Posterior vena cava (tissue), 2 donors: ENCODE measurements around the gene FBXO38. TPM values are rescaled to one million over a fixed set of nuclear protein-coding genes. Genes with fewer than 3 reads are reported as not detected.

Source experiments
- DNase-seq: peaks from one replicate; pipeline ENCODE4 v3.0.0-alpha.2; 2020; ENCODE audit warnings: low spot score
- intact Hi-C, 2 donors: fragments of 100-400 bp; cut with DNase I; formaldehyde crosslinking; loops; one replicate each; pipeline versions ENCODE4 v1.14.1 to v1.14.2; 2022 to 2023
- total RNA-seq, 2 donors: library from RNA; stranded (reverse); fragmentation: NEBNext Ultra II Directional; extraction: Animal tissue kit (Norgen Biotek cat#: 25700); gene quantifications; one replicate each; pipeline ENCODE4 v1.2.1, GENCODE V29; 2021
- donor health status: DM: yes; HTN: yes; CAD: no.
- donor health status: DM: yes; HTN: yes; CAD: no.

The FBXO38 gene
- total RNA-seq, 2 donors from 2014 or later: 39.4 to 39.6 TPM

GRCh38 chr5:148382961-148383360 lies 797 bp upstream of the FBXO38 start:
- intact Hi-C loops: no loop called here
- no peak for DNase-seq

GRCh38 chr5:148384380-148384737 lies 601 bp downstream of the FBXO38 start:
- intact Hi-C loops: no loop called here
- DNase-seq: no peak

- intact Hi-C loops: no loop called here
- DNase-seq: no peak
Measured at GRCh38 chr5:148385094-148385493, 1.3 kb downstream of the FBXO38 start.

GRCh38 chr5:148386041-148386440 lies 2.3 kb downstream of the FBXO38 start:
- intact Hi-C loops: no loop called here
- no peak for DNase-seq

GRCh38 chr5:148387325-148387724 lies 3.6 kb downstream of the FBXO38 start:
- no peak for DNase-seq
- intact Hi-C loops: no loop called here

GRCh38 chr5:148388696-148389095 lies 4.9 kb downstream of the FBXO38 start:
- intact Hi-C loops: no loop called here
- DNase-seq: no peak

- no peak for DNase-seq
- intact Hi-C loops: no loop called here
Measured at GRCh38 chr5:148390914-148391313, 7.2 kb downstream of the FBXO38 start.

GRCh38 chr5:148391422-148391821 lies 7.7 kb downstream of the FBXO38 start:
- no peak for DNase-seq
- intact Hi-C loops: no loop called here

- DNase-seq: no peak
- intact Hi-C loops: no loop called here
Measured at GRCh38 chr5:148393390-148393741, 9.6 kb downstream of the FBXO38 start.

- no peak for DNase-seq
- intact Hi-C loops: no loop called here
Measured at GRCh38 chr5:148394587-148395019, 10.8 kb downstream of the FBXO38 start.

- DNase-seq: no peak
- intact Hi-C loops: no loop called here
Measured at GRCh38 chr5:148395031-148395430, 11.3 kb downstream of the FBXO38 start.

GRCh38 chr5:148397968-148398595 lies 14.3 kb downstream of the FBXO38 start:
- no peak for DNase-seq
- intact Hi-C loops: no loop called here

- intact Hi-C loops: no loop called here
- no peak for DNase-seq
Measured at GRCh38 chr5:148398698-148399121, 15.0 kb downstream of the FBXO38 start.

GRCh38 chr5:148401604-148402003 lies 17.8 kb downstream of the FBXO38 start:
- DNase-seq: no peak
- intact Hi-C loops: no loop called here

GRCh38 chr5:148403344-148403743 lies 19.6 kb downstream of the FBXO38 start:
- no peak for DNase-seq
- intact Hi-C loops: no loop called here

GRCh38 chr5:148406406-148406805 lies 22.6 kb downstream of the FBXO38 start:
- no peak for DNase-seq
- intact Hi-C loops: no loop called here

GRCh38 chr5:148408092-148408491 lies 24.3 kb downstream of the FBXO38 start:
- DNase-seq: no peak
- intact Hi-C loops: no loop called here

GRCh38 chr5:148412124-148412523 lies 28.4 kb downstream of the FBXO38 start:
- no peak for DNase-seq
- intact Hi-C loops: no loop called here

- DNase-seq: no peak
- intact Hi-C loops: no loop called here
Measured at GRCh38 chr5:148414833-148415232, 31.1 kb downstream of the FBXO38 start.

GRCh38 chr5:148416416-148416815 lies 32.7 kb downstream of the FBXO38 start:
- no peak for DNase-seq
- intact Hi-C loops: no loop called here

- no peak for DNase-seq
- intact Hi-C loops: no loop called here
Measured at GRCh38 chr5:148416921-148417320, 33.2 kb downstream of the FBXO38 start.

GRCh38 chr5:148418511-148418910 lies 34.8 kb downstream of the FBXO38 start:
- intact Hi-C loops: no loop called here
- DNase-seq: no peak
